Esophagus muscularis mucosa (tissue), 4 donors: ENCODE results near the gene HOPX. TPM values are rescaled to one million over a fixed set of nuclear protein-coding genes. Genes with fewer than 3 reads are reported as not detected.

ENCODE experiments used
- DNase-seq: peaks from one replicate; pipeline ENCODE4 v3.0.0-alpha.2; 2017; ENCODE audit errors: extremely low spot score
- H3K27ac ChIP-seq, 4 donors: fragments of 200-600 bp; sonication (generic); replicated peaks in 1 of 4; 1 replicate in 3 of 4; 2 replicates in 1 of 4; pipeline ENCODE4 v1.5.1; 2016 to 2019; ENCODE audit warnings: mild to moderate bottlenecking in 1 of 4
- H3K27me3 ChIP-seq, 4 donors: fragments of 200-600 bp; sonication (generic); one replicate each; pipeline versions ENCODE4 v1.5.1 to v1.6.0; 2016 to 2019
- H3K36me3 ChIP-seq, 4 donors: fragments of 200-600 bp; sonication (generic); one replicate each; pipeline ENCODE4 v1.5.1; 2016 to 2019
- H3K4me1 ChIP-seq, 4 donors: fragments of 200-600 bp; sonication (generic); one replicate each; pipeline ENCODE4 v1.5.1; 2016 to 2019
- H3K4me3 ChIP-seq, 4 donors: fragments of 200-600 bp; sonication (generic); 1 replicate in 2 of 4; 2 replicates in 2 of 4; pipeline ENCODE4 v1.5.1; 2016 to 2019; ENCODE audit warnings: mild to moderate bottlenecking in 4 of 4, moderate library complexity in 1 of 4
- H3K9me3 ChIP-seq, 4 donors: fragments of 200-600 bp; sonication (generic); 1 replicate in 3 of 4; 2 replicates in 1 of 4; pipeline ENCODE4 v1.5.1; 2016 to 2019
- EP300 ChIP-seq: sonication (generic); formaldehyde crosslinking; IDR thresholded peaks from one replicate; pipeline ENCODE4 v1.6.1; 2017; ENCODE audit warnings: antibody characterized with exemption
- POLR2A ChIP-seq: fragments of 450-650 bp; IDR thresholded peaks from one replicate; pipeline ENCODE4 v1.6.1; 2017; ENCODE audit warnings: antibody characterized with exemption, moderate library complexity, mild to moderate bottlenecking, low read depth
- POLR2AphosphoS5 ChIP-seq, 2 donors: sonication (generic); formaldehyde crosslinking; IDR thresholded peaks; one replicate each; pipeline ENCODE4 v1.6.1; 2017; ENCODE audit warnings: antibody characterized with exemption in 2 of 2
- WGBS: methylation state at CpG from one replicate; pipeline ENCODE4 v1.1.5; 2018; 5-methylcytosine and 5-hydroxymethylcytosine counted together
- intact Hi-C: fragments of 100-400 bp; cut with DNase I; formaldehyde crosslinking; loops from one replicate; pipeline ENCODE4 v1.15.1; 2023
- total RNA-seq, 4 donors: library from RNA; depleted of rRNA; stranded (reverse); fragments of >200 nt; gene quantifications; one replicate each; pipeline versions ENCODE4 v1.1.0 to v1.2.1, GENCODE V29; 2016
- TF ChIP-seq, protein P1 (sequence below), 3 experiments: fragments of 200-600 bp in 2 of 3; fragments of 450-650 bp in 1 of 3; sonication (generic) in 2 of 3; IDR thresholded peaks; one replicate each; pipeline ENCODE4 v1.5.1; 2017 to 2019; ENCODE audit warnings: antibody characterized with exemption in 3 of 3, mild to moderate bottlenecking in 2 of 3, moderate library complexity in 1 of 3

HOPX gene
- total RNA-seq, 4 donors from 2014 or later, result 5.1 to 11.9 (median 7.5) TPM

DNA sequence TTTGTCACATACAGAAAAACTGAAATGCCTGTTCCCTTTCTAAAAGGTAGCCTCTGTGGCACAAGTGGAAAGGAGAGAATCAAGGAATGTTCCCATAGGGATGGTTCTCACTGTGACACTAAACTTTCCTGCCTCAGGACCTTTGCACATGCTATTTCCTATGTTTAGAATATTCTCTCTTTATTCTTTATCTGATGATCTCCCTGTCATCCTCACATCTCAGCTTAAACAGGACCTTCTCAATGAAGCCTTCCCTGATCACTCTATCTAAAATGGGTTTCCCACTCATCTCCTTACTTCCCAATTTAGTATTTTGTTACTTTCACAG is 32.3 kb downstream of the HOPX start:
- intact Hi-C loops, result no loop called here
- no peak for TF ChIP-seq EP300
- Histone ChIP-seq H3K9me3 (peaks cover 0 to 6% (median 0%) of the 10 kb centered on the region in 4 donors), H3K4me3 (no peak overlapping the region), H3K27me3 (peaks cover 0 to 28% (median 0%) of the 10 kb centered on the region in 4 donors), H3K4me1 (peaks cover 0 to 3% (median 2%) of the 10 kb centered on the region in 4 donors), H3K36me3 (no peaks in the 10 kb centered on the region), H3K27ac (no peak overlapping the region)
- DNase-seq, result no peak

DNA sequence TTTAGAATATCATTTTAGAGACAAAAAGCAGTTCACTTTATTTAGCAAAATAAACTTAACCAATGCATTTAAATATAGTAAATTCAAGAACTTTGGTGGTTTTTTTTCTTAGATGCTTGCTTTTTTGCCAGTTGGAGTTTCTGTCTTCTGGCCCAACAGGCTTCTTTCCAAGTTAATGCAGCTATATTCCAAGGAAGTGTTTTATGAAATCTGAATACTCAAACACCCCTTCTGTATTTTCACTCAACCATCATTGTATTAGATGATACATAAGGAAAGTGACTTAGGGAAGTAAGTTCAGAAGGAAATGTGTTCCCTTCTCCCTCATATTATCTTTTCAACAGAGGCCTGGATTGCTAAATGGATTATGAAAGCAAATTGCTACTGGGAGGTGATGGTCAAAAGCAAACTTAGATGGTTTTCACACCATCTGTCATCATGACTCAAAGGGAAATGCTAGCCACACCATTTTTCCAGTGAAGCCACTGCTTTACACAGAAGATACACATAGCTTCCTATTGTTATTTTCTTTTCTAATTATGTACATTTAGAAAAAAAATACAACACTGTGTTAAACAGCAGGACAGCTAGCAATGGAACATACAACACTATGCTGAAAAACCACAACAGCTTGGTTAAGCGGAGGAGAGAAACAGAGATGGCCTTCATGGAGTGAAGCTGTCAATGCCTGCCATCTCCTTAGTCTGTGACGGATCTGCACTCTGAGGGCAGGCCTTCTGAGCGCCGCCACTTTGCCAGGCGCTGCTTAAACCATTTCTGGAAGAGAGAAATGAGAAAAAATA is 32.9 kb downstream of the HOPX start:
- TF ChIP-seq, protein P1, sequence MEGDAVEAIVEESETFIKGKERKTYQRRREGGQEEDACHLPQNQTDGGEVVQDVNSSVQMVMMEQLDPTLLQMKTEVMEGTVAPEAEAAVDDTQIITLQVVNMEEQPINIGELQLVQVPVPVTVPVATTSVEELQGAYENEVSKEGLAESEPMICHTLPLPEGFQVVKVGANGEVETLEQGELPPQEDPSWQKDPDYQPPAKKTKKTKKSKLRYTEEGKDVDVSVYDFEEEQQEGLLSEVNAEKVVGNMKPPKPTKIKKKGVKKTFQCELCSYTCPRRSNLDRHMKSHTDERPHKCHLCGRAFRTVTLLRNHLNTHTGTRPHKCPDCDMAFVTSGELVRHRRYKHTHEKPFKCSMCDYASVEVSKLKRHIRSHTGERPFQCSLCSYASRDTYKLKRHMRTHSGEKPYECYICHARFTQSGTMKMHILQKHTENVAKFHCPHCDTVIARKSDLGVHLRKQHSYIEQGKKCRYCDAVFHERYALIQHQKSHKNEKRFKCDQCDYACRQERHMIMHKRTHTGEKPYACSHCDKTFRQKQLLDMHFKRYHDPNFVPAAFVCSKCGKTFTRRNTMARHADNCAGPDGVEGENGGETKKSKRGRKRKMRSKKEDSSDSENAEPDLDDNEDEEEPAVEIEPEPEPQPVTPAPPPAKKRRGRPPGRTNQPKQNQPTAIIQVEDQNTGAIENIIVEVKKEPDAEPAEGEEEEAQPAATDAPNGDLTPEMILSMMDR (IDR thresholded peaks at IDR 0.05), result no peak
- no peak for TF ChIP-seq POLR2AphosphoS5 (IDR thresholded peaks at IDR 0.05)
- no peak for TF ChIP-seq POLR2A
- TF ChIP-seq EP300, result no peak
- Histone ChIP-seq H3K4me1 (no peaks in the 10 kb centered on the region), H3K27ac (no peak overlapping the region), H3K4me3 (no peak overlapping the region), H3K36me3 (no peaks in the 10 kb centered on the region), H3K27me3 (peaks cover 0 to 22% (median 0%) of the 10 kb centered on the region in 4 donors), H3K9me3 (peaks cover 0 to 6% (median 0%) of the 10 kb centered on the region in 4 donors)
- intact Hi-C loops, result no loop called here
- 95% methylated on average over 5 of the region's 5 CpGs for WGBS
- no peak for DNase-seq

DNA sequence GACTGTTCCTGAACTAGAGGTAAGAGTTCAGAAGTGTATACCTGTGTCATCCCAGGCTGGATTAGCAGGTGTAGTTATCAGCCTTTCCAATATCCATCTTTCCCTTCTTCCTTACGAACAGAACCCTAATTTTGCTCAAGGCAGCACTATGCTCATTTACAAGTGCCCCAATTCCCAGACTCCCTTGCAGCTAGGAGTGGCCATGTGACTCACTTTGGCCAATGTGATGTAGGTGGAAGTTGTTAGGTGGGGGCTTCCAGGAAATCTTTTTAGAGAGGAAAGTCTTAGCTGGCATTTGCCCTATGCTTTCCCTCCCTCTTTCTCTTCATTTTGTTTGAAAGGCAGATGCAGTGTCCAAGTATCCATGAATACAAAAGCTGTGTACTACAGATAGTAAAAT is 34.8 kb downstream of the HOPX start:
- no peak for DNase-seq
- H3K36me3 ChIP-seq, result no peaks in the 10 kb centered on the region
- intact Hi-C loops, result no loop called here
- H3K27me3 ChIP-seq, result peaks cover 0 to 10% (median 0%) of the 10 kb centered on the region in 4 donors
- no peak for TF ChIP-seq POLR2A
- no peak for TF ChIP-seq EP300
- TF ChIP-seq, protein P1 (IDR thresholded peaks at IDR 0.05), result no peak
- 71% methylated on average over 1 of the region's 1 CpG for WGBS
- H3K4me1 ChIP-seq, result peaks cover 0 to 4% (median 1%) of the 10 kb centered on the region in 4 donors
- H3K4me3 ChIP-seq, result no peak overlapping the region
- peaks cover 0 to 6% (median 0%) of the 10 kb centered on the region in 4 donors for H3K9me3 ChIP-seq
- no peak overlapping the region for H3K27ac ChIP-seq

DNA sequence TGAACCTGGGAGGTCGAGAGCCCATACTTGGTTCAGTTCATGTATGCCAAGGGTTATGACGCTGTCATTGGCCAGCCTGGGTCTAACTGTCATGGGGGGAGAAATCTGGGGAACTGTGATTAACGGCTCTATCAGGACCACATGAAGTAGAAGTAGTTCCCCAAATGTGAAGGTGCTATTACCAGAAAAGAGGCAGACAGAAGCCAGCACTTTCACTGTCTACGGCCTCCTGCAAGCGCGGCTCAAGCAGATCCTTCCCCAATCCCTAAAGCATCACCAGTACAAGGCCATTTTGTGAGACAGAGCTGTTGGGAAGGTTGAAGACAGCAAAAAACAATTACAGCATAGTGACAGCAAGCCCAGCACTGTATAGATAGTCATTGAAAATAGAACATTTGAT is 37.5 kb downstream of the HOPX start:
- DNase-seq, result peak; percentile 72
- H3K4me3 ChIP-seq, result no peak overlapping the region

DNA sequence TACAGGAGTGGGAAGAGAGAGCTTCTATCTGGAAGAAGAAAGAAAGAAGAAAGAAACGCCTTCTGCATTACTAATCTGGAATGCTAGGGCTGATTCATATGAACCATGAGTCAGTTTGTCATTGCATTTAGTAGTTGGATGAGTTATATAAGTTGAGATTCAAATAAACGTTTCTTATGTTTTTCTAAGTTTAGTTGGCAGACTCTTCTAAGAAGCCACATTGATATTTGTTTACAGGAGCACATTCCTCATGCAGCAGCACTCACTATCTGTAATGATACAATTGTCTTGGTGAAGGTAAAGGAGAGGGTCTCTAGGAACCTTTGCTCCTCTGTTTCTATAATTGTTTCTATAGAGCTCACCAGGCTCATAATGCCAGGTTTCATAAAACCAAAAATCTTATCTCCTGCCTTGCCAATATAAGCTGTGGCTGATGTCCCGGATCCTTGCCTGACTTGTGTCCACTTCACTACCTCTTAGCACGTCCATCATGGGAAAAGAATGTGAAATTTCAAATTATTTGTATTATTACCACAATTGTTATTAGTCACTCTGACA is 39.5 kb downstream of the HOPX start:
- TF ChIP-seq, protein P1 (IDR thresholded peaks at IDR 0.05), result no peak
- TF ChIP-seq EP300, result no peak
- TF ChIP-seq POLR2AphosphoS5 (IDR thresholded peaks at IDR 0.05), result peak in 1 of 2 donors; percentile 22
- TF ChIP-seq POLR2A, result no peak
- peaks cover 0 to 5% (median 0%) of the 10 kb centered on the region in 4 donors for H3K9me3 ChIP-seq
- intact Hi-C loops, result no loop called here
- DNase-seq, result no peak
- H3K4me1 ChIP-seq, result peaks cover 0 to 7% (median 4%) of the 10 kb centered on the region in 4 donors
- no peak overlapping the region for H3K4me3 ChIP-seq
- WGBS, result 24% methylated on average over 4 of the region's 4 CpGs
- no peaks in the 10 kb centered on the region for H3K36me3 ChIP-seq
- H3K27ac ChIP-seq, result no peak overlapping the region
- H3K27me3 ChIP-seq, result no peaks in the 10 kb centered on the region

More for the DNA sequence above, 37.5 kb downstream of the HOPX start:
- Histone ChIP-seq H3K27me3 (no peaks in the 10 kb centered on the region), H3K9me3 (peaks cover 0 to 6% (median 0%) of the 10 kb centered on the region in 4 donors), H3K36me3 (no peaks in the 10 kb centered on the region), H3K4me1 (peaks cover 0 to 7% (median 4%) of the 10 kb centered on the region in 4 donors), H3K27ac (no peak overlapping the region)
- TF ChIP-seq EP300, result no peak
- no peak for TF ChIP-seq POLR2AphosphoS5 (IDR thresholded peaks at IDR 0.05)
- TF ChIP-seq, protein P1 (IDR thresholded peaks at IDR 0.05), result no peak
- TF ChIP-seq POLR2A, result no peak
- intact Hi-C loops, result no loop called here
- WGBS, result 93% methylated on average over 6 of the region's 6 CpGs
